Vagina (tissue), 2 donors: ENCODE results near the gene SPAG16.

Experiments used
- POLR2A ChIP-seq, 2 donors: fragments of 450-650 bp; IDR thresholded peaks; one replicate each; pipeline ENCODE4 v1.6.1; 2017; ENCODE audit warnings: antibody characterized with exemption in 2 of 2, mild to moderate bottlenecking in 2 of 2, moderate library complexity in 2 of 2
- POLR2AphosphoS5 ChIP-seq, 2 donors: sonication (generic); formaldehyde crosslinking; IDR thresholded peaks; one replicate each; pipeline ENCODE4 v1.9.0; 2017; ENCODE audit warnings: antibody characterized with exemption in 2 of 2, mild to moderate bottlenecking in 2 of 2, low read depth in 1 of 2; ENCODE audit not compliant: insufficient read depth in 1 of 2
- TF ChIP-seq, protein P1 (sequence below), 3 experiments: fragments of 450-650 bp in 2 of 3; fragments of 200-600 bp in 1 of 3; sonication (generic) in 1 of 3; IDR thresholded peaks; one replicate each; pipeline ENCODE4 v1.5.1; 2017 to 2019; ENCODE audit warnings: antibody characterized with exemption in 3 of 3, mild to moderate bottlenecking in 2 of 3, moderate library complexity in 2 of 3

GRCh38 chr2:214098811-214099210 is 814.5 kb downstream of the SPAG16 start:
- TF ChIP-seq, protein P1, sequence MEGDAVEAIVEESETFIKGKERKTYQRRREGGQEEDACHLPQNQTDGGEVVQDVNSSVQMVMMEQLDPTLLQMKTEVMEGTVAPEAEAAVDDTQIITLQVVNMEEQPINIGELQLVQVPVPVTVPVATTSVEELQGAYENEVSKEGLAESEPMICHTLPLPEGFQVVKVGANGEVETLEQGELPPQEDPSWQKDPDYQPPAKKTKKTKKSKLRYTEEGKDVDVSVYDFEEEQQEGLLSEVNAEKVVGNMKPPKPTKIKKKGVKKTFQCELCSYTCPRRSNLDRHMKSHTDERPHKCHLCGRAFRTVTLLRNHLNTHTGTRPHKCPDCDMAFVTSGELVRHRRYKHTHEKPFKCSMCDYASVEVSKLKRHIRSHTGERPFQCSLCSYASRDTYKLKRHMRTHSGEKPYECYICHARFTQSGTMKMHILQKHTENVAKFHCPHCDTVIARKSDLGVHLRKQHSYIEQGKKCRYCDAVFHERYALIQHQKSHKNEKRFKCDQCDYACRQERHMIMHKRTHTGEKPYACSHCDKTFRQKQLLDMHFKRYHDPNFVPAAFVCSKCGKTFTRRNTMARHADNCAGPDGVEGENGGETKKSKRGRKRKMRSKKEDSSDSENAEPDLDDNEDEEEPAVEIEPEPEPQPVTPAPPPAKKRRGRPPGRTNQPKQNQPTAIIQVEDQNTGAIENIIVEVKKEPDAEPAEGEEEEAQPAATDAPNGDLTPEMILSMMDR (IDR thresholded peaks at IDR 0.05), result no peak
- TF ChIP-seq POLR2A (IDR thresholded peaks at IDR 0.05), result no peak
- TF ChIP-seq POLR2AphosphoS5 (IDR thresholded peaks at IDR 0.05; ENCODE audit: insufficient read depth in 1 of 2, low read depth in 1 of 2), result no peak
